ENCODE measurements around the gene RAPGEF6. TPM values are rescaled to one million over a fixed set of nuclear protein-coding genes. Genes with fewer than 3 reads are reported as not detected.

Gene RAPGEF6
- total RNA-seq, 4 donors from 2014 or later, result 17.2 to 23.3 (median 20.1) TPM

GRCh38 chr5:131587541-131587940 is 47.5 kb downstream of the RAPGEF6 start:
- Histone ChIP-seq H3K36me3 (no peaks in the 10 kb centered on the region), H3K27ac (replicated peaks in 1 of 4) (no peak overlapping the region), H3K4me1 (peaks cover 5 to 23% (median 5%) of the 10 kb centered on the region in 4 donors), H3K9me3 (no peaks in the 10 kb centered on the region), H3K4me3 (no peak overlapping the region), H3K27me3 (no peaks in the 10 kb centered on the region)
- TF ChIP-seq CTCF (IDR thresholded peaks at IDR 0.05) (no peak), POLR2AphosphoS5 (IDR thresholded peaks at IDR 0.05) (no peak), EP300 (IDR thresholded peaks at IDR 0.05) (no peak), POLR2A (IDR thresholded peaks at IDR 0.05; ENCODE audit: low read depth) (no peak)
- intact Hi-C loops (cut with DNase I), result loop anchor here (1.0 to 10.0 kb wide), 3 partner anchors 207 to 420 kb away; partner anchors contain the start of gene FNIP1
- DNase-seq (ENCODE audit: extremely low spot score), result no peak
- WGBS, result 84% methylated on average over 2 of the region's 2 CpGs

GRCh38 chr5:131581702-131582101 is 53.3 kb downstream of the RAPGEF6 start:
- Histone ChIP-seq H3K4me1 (peaks cover 0 to 16% (median 2%) of the 10 kb centered on the region in 4 donors), H3K36me3 (peaks cover 0 to 5% (median 2%) of the 10 kb centered on the region in 4 donors), H3K4me3 (no peak overlapping the region), H3K9me3 (no peaks in the 10 kb centered on the region), H3K27ac (replicated peaks in 1 of 4) (no peak overlapping the region), H3K27me3 (no peaks in the 10 kb centered on the region)
- TF ChIP-seq CTCF (IDR thresholded peaks at IDR 0.05) (no peak), POLR2A (IDR thresholded peaks at IDR 0.05; ENCODE audit: low read depth) (no peak), EP300 (IDR thresholded peaks at IDR 0.05) (no peak), POLR2AphosphoS5 (IDR thresholded peaks at IDR 0.05) (no peak)
- intact Hi-C loops (cut with DNase I), result loop anchor here (10.0 kb wide), 1 partner anchor 213 kb away; the partner anchor contains the start of gene FNIP1
- 72% methylated on average over 1 of the region's 1 CpG for WGBS
- DNase-seq (ENCODE audit: extremely low spot score), result no peak

- no peak for TF ChIP-seq POLR2AphosphoS5 (IDR thresholded peaks at IDR 0.05)
- no peak for TF ChIP-seq CTCF (IDR thresholded peaks at IDR 0.05)
- no peak for TF ChIP-seq EP300 (IDR thresholded peaks at IDR 0.05)
- no peak for TF ChIP-seq POLR2A (IDR thresholded peaks at IDR 0.05; ENCODE audit: low read depth)
- Histone ChIP-seq H3K36me3 (peaks cover 0 to 5% (median 2%) of the 10 kb centered on the region in 4 donors), H3K4me1 (peaks cover 0 to 16% (median 2%) of the 10 kb centered on the region in 4 donors), H3K27ac (replicated peaks in 1 of 4) (no peak overlapping the region), H3K4me3 (no peak overlapping the region), H3K9me3 (no peaks in the 10 kb centered on the region), H3K27me3 (no peaks in the 10 kb centered on the region)
- intact Hi-C loops (cut with DNase I), result loop anchor here (10.0 kb wide), 1 partner anchor 215 kb away; the partner anchor contains the start of gene FNIP1
- WGBS, result 97% methylated on average over 29 of the region's 38 CpGs
- no peak for DNase-seq (ENCODE audit: extremely low spot score)
Measured at GRCh38 chr5:131579917-131580671, 54.9 kb downstream of the RAPGEF6 start.

GRCh38 chr5:131575660-131576227 is 59.3 kb downstream of the RAPGEF6 start:
- no peak for TF ChIP-seq POLR2AphosphoS5 (IDR thresholded peaks at IDR 0.05)
- TF ChIP-seq POLR2A (IDR thresholded peaks at IDR 0.05; ENCODE audit: low read depth), result no peak
- TF ChIP-seq CTCF (IDR thresholded peaks at IDR 0.05), result no peak
- no peak for TF ChIP-seq EP300 (IDR thresholded peaks at IDR 0.05)
- WGBS, result 98% methylated on average over 8 of the region's 8 CpGs
- Histone ChIP-seq H3K9me3 (no peaks in the 10 kb centered on the region), H3K27me3 (no peaks in the 10 kb centered on the region), H3K36me3 (peaks cover 0 to 5% (median 2%) of the 10 kb centered on the region in 4 donors), H3K4me3 (no peak overlapping the region), H3K4me1 (no peaks in the 10 kb centered on the region), H3K27ac (replicated peaks in 1 of 4) (no peak overlapping the region)
- DNase-seq (ENCODE audit: extremely low spot score), result no peak
- intact Hi-C loops (cut with DNase I), result no loop called here
